Measurements from ENCODE around the gene KNTC1.
"Not testable (repeated sequence)": the region's sequence is repeated elsewhere in the genome, so short reads cannot be mapped to it uniquely, and the experiment has no call there.

KNTC1 gene

DNA sequence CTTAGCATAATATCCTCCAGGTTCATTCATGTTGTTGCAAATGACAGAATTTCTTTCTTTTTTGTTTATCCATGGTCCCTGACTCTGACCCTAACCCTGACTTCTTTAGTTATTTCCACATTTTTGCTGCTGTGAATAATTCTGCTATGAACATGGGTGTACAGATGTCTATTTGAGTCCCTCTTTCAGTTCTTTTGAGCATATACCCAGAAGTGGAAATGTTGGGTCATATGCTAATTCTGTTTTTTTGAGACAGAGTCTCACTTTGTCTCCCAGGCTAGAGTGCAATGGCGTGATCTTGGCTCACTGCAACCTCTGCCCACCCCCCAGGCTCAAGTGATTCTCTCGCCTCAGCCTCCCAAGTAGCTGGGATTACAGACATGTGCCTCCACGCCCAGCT, 33.1 kb downstream of the KNTC1 start:
- TF ChIP-seq SPI1 (IDR thresholded peaks at IDR 0.05; ENCODE audit: borderline replicate concordance, low read depth): no peak
- no peak for TF ChIP-seq GABPA (IDR thresholded peaks at IDR 0.05; ENCODE audit: low read depth)
- no peak for TF ChIP-seq POLR2AphosphoS5 (IDR thresholded peaks at IDR 0.05; ENCODE audit: low read depth)
- no peak for TF ChIP-seq CTCF (IDR thresholded peaks at IDR 0.05; ENCODE audit: insufficient read depth, low read length)
- TF ChIP-seq REST (IDR thresholded peaks at IDR 0.05; ENCODE audit: insufficient replicate concordance, low read depth): no peak
- H3K27ac ChIP-seq (replicated peaks): no peak overlapping the region
- DNase-seq (ENCODE audit: low read depth in 1 of 2, low spot score in 1 of 2): no peak
- H3K4me3 ChIP-seq (replicated peaks; ENCODE audit: insufficient read depth, low read length): no peak overlapping the region
- no peaks in the 10 kb centered on the region for H3K27me3 ChIP-seq (ENCODE audit: insufficient read depth, poor library complexity, severe bottlenecking)

DNA sequence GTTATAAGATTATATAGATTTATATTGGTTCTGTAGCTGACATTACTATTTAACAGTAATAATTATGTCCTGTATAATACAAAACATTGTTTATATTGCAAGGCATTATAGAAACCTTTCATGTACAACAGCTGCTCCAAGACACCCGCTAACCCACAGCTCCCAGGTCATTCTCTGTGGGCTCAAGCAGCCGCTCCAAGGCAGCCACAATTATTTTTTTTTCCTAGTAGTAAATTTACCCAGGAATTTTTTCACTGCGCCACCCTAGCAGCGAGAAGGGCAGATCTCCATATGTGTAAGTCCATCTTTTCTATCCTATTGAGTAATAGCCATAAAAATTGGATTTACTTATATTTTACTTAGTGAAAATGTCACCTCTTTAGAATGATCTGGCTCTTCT, 36.3 kb downstream of the KNTC1 start:
- no peak overlapping the region for H3K27ac ChIP-seq (replicated peaks)
- no peaks in the 10 kb centered on the region for H3K27me3 ChIP-seq (ENCODE audit: insufficient read depth, poor library complexity, severe bottlenecking)
- TF ChIP-seq POLR2AphosphoS5 (IDR thresholded peaks at IDR 0.05; ENCODE audit: low read depth) (no peak), SPI1 (IDR thresholded peaks at IDR 0.05; ENCODE audit: borderline replicate concordance, low read depth) (no peak), REST (IDR thresholded peaks at IDR 0.05; ENCODE audit: insufficient replicate concordance, low read depth) (no peak), GABPA (IDR thresholded peaks at IDR 0.05; ENCODE audit: low read depth) (no peak), CTCF (IDR thresholded peaks at IDR 0.05; ENCODE audit: insufficient read depth, low read length) (no peak)
- no peak for DNase-seq (ENCODE audit: low read depth in 1 of 2, low spot score in 1 of 2)
- no peak overlapping the region for H3K4me3 ChIP-seq (replicated peaks; ENCODE audit: insufficient read depth, low read length)

DNA sequence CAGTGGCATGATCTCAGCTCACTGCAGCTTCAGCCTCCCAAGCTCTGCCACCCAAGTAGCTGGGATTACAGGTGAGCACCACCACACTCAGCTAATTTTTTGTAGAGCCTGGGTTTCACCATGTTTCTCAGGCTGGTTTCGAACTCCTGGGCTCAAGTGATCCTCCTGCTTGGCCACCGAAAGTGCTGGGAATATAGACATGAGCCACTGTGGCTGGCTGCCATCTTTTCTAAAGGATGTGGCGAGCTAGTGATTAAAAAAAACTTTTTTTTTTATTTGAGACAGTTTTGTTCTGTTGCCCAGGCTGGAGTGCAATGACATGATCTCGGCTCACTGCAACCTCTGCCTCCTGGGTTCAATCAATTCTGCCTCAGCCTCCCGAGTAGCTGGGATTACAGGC, 39.8 kb downstream of the KNTC1 start:
- DNase-seq (ENCODE audit: low read depth in 1 of 2, low spot score in 1 of 2); H3K27me3 ChIP-seq (ENCODE audit: insufficient read depth, poor library complexity, severe bottlenecking); H3K4me3 ChIP-seq (replicated peaks; ENCODE audit: insufficient read depth, low read length); H3K27ac ChIP-seq (replicated peaks): not testable (repeated sequence)

DNA sequence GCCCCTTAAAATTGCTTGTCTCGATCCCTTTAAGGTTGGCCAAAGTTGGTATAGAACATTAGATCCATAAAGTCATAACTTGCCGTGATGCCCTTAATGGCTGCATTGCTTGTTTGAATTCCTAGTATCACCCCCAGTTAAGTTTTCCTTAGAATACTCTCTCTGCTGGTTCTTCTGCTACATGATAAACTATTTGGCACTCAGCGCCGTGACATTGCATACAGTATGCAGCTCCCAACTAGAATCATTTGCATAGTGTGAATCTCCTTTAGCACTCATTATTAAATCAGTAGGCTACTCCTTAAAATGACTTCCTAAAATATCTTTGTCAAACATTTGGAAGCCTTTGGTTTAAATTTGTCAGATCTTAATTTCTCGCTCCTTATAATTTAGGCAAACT, 42.2 kb downstream of the KNTC1 start:
- Histone ChIP-seq H3K27me3 (ENCODE audit: insufficient read depth, poor library complexity, severe bottlenecking) (no peaks in the 10 kb centered on the region), H3K4me3 (replicated peaks; ENCODE audit: insufficient read depth, low read length) (no peak overlapping the region), H3K27ac (replicated peaks) (no peak overlapping the region)
- no peak for DNase-seq (ENCODE audit: low read depth in 1 of 2, low spot score in 1 of 2)
- TF ChIP-seq SPI1 (IDR thresholded peaks at IDR 0.05; ENCODE audit: borderline replicate concordance, low read depth) (no peak), REST (IDR thresholded peaks at IDR 0.05; ENCODE audit: insufficient replicate concordance, low read depth) (no peak), CTCF (IDR thresholded peaks at IDR 0.05; ENCODE audit: insufficient read depth, low read length) (no peak), GABPA (IDR thresholded peaks at IDR 0.05; ENCODE audit: low read depth) (no peak), POLR2AphosphoS5 (IDR thresholded peaks at IDR 0.05; ENCODE audit: low read depth) (no peak)

- not testable (repeated sequence) for H3K27ac ChIP-seq (replicated peaks); DNase-seq (ENCODE audit: low read depth in 1 of 2, low spot score in 1 of 2); H3K4me3 ChIP-seq (replicated peaks; ENCODE audit: insufficient read depth, low read length); H3K27me3 ChIP-seq (ENCODE audit: insufficient read depth, poor library complexity, severe bottlenecking)
Observed at GRCh38 chr12:122570006-122570405, 43.0 kb downstream of the KNTC1 start.

All from HL-60 (cell line).